ENCODE data around the gene RWDD4. TPM values are rescaled to one million over a fixed set of nuclear protein-coding genes. Genes with fewer than 3 reads are reported as not detected.
"Not testable (repeated sequence)": the region's sequence is repeated elsewhere in the genome, so short reads cannot be mapped to it uniquely, and the experiment has no call there.

Gene RWDD4
- total RNA-seq, 1 donor from 2014 or later, result 50.6 TPM

DNA sequence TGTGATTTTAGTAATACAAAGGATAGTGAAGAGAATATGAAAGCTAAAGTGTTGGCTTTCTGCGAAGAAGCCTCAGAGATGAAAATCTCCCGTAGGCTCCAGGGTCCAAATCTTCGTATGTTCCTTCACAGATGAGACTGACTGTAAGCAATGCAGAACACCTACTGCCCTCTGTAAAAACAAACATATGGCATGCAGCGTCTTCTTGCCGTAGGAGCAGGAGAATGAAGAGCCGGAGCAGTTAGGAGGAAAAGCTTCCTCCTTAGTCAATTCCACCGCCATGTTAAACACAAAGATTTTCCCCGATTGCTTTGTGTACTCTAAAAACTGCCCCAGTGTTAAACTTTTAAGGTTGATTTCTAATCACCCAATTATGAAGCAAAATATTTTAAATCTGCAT lies 22.5 kb downstream of the RWDD4 start:
- no peak for DNase-seq (ENCODE audit: low read depth)

DNA sequence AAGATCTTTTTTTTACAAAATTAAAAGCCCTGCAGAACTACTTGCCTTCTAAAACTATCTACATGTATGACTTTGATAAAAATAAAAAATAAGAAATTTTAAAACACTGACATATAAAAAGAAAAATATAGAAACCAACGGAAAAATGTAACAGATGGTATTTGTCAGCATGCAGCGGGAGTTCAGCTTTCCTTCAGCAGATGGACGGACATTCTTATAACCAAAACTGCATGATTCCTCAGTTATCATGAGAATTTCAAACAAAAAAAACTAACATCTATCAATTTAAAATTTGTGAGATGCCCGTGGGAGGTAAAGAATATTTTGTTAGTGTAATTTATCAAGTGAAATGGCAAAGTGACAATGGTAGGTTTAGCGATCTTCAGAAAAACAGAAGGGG lies 23.2 kb downstream of the RWDD4 start:
- DNase-seq (ENCODE audit: low read depth), result no peak

DNA sequence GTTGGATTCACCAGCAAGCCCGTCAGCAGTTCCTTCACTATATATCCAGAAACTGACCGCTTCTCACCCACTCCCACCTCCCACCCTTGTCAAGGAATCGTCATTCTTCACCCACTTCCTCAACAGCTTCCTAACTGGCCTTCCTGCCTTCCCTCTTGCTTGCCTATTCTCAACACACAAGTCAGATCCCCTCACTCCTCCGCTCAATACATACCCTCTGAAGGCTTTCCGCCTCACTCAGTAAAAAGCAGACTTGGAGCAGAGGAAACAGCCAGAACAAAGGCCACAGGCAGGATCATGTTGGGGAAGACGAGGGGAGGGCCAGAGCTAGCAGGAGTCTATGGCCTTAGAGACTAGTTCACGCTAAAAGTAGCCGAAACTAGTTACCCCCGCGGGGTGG lies 23.7 kb downstream of the RWDD4 start:
- DNase-seq (ENCODE audit: low read depth), result no peak

DNA sequence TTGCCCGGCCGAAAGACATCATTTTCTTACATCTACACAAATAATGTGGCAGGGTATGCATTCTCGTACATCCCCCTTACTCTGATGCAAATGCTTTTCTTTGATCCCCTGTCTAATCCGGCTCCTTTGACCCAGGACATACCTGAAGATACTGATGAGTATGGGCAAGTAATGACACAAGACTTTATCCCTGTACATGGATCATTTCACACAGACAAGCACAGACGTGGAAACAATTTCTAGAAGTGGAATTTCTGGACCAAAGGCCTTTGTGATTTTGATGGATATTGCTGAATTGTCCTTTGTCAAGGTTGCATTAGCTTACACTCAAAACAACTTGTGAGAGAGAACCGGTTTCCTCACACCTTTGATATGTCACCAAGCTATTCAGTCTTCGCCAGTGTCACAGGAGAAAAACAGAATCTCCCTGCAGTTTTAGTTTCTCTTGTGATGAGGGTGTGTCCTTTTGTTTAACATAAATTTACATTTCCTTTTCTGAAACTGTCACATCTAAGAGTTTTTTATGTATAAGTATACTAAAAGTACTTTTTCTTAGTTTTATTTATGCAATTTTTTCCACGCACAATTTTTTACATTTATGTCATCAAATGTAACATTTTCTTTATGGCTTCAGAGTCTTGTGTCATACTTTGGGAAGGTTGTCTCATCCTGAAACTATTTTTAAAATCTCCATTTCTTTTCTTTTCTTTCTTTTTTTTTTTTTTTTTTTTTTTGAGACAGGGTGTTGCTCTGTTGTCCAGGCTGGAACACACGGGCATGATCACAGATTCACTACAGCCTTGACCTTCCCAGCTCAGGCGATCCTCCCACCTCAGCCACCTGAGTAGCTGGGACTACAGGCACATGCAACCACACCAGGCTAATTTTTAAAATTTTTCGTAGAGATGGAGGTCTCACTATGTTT lies 25.2 kb downstream of the RWDD4 start:
- DNase-seq (ENCODE audit: low read depth), result no peak

DNA sequence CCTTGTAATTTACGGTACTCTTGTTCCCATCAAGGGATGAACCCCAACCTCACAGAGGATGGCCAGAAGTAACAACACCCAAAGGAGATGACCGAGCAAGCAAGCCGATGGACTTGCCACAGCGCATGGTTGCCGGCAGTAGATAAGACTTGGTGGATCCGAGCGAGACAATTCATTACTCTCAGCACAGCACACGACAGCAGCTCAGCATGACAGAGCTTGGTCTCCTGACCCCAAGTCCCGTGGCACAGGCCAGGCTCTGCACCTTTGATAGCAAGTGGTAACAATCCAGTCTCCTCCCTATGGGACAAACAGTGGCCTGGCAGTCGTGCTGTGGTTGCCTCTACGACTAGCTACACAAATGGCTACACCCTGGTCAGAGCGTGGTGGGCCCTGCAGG lies 26.3 kb downstream of the RWDD4 start:
- no peak for DNase-seq (ENCODE audit: low read depth)

DNA sequence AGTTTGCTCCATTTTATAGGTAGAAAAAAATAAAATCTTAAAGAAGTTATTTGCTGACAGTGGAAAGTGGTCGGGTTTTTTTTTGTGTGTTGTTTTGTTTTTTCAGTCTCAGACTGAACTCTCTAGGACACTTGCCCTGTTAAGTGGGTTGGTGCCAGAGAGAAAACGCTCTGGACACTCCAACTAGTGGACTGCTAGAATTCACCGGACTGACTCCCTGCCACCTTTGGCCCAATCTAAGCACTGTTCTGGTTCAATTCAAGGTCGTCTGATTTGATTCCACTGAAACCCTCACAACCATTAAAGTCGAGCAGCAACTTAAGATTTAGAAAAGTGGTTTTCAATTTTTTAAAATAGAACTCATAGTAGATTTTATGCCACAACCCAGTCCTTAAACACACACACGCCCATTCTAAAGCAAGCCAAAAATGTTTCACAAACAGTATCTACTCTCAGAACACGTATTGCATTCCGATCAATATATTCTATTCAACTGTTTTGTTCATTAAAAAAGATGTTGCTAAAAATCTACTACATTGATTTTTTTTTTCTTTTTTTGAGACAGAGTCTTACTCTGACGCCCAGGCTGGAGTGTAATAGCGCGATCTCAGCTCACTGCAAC lies 27.3 kb downstream of the RWDD4 start:
- DNase-seq (ENCODE audit: low read depth), result no peak

DNA sequence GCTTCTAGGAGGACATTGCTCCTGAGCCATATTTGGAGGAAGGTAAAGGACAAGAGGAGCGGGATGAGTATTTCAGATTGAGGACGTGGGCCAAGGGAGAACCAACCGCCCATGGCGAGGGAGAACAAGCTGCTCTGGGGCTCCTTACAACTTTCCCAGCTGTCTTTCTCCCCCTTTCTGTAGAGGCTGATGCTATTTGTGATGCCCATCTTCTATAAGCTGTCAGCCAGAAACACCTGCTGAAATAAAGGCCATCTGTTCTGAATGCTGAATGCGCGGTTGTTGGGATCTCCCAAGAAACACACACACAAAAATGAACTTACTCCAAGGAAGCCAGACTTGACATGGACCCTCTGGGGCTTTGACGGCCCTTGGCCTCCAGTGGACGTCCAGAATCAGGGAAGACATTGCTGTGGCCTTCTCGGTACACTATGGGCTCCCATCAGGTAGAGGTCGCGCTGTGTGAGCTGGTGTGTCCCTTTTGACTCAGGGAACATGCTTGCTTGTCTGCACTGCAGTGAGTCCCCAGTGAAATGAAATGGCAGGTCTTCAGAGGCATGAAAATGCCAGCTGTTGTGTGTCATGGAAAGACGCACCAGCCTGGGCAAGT lies 30.9 kb downstream of the RWDD4 start:
- DNase-seq (ENCODE audit: low read depth), result no peak

DNA sequence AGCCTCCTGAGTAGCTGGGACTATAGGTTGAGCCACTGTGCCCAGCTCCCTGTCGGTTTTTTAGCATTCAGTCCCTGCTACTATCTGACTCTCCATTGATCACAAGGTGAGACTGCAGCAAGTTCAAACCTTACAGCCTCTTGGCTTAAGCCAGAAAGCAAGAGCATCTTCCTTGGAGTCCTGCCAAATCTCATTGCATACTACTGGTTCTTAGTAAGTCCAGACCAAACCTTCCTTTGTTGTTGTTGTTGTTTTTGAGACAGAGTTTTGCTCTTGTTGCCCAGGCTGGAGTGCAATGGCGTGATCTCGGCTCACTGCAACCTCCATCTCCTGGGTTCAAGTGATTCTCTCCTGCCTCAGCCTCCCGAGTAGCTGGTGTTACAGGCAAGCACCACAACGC lies 31.7 kb downstream of the RWDD4 start:
- DNase-seq (ENCODE audit: low read depth), result not testable (repeated sequence)

DNA sequence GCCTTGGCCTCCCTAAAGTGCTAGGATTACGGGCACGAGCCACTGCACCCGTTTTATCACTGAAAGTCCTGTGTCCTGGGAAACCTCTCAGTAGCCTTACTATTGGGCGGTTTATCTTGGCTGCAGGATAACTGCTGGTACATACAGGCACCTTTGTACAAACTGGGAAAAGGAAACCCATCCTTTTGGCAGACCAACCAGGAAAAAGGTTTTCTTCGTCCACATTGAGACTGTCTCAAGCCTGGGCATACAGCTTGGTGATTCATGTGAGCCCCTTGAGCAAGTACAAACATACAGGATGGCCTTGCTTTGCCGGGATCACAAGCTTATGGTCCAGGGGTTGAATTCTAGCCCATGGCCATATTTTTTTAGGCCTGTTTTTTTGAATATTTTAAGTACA lies 32.8 kb downstream of the RWDD4 start:
- no peak for DNase-seq (ENCODE audit: low read depth)

DNA sequence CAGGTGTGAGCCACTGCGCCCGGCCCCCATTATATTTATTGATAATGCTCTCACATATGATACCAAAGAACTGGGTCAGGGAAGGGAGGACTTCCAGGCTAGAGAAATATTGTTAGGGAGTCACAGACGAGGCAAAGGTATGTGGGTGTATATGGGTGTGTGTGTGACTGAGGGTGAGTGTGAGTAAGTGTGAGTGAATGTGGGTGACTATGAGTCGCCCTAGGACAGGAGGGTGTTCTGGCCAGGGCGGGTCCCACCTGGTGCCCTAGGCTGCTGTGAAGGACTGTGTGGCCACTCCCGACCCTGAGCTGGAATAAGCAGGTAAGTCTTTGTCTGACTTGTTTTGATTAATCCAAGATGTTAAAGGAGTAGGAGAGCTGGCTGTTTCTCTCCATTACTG lies 34.4 kb downstream of the RWDD4 start:
- no peak for DNase-seq (ENCODE audit: low read depth)

DNA sequence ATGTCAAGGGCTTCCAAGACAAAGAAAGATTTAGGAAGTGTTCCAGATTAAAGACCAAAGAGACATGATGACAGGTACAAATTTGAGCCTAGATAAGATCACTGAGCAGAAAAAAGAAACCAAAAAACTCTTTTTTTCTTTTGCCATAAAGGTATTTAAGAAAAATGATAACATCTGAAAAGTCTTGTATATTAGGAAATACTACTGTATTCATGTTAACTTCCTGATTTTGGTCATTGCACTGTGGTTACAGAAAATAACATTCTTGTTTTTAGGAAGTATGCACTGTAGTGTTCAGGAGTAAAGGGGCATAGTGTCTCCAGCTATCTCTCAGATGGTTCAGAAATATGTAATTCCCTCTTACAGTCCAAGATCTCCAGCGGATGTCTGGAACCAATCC lies 37.1 kb downstream of the RWDD4 start:
- no peak for DNase-seq (ENCODE audit: low read depth)

DNA sequence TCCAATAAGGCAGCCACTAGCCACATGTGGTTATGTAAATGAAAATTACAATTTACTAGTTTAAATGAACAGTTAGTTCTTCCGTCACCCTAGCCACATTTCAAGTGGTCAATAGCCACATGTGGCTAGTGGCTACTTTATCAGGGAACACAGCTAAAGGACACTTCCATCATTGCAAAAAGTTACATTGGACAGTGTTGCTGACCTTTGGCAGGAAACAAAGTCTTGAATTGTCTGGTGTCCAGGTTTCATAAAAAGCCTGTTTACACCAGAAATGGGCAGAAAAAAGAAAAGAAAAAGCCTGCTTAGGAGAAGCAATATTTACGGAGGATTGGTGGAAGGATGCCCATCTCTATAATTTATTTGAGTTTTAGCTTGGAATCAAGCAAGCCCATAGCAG lies 38.6 kb downstream of the RWDD4 start:
- DNase-seq (ENCODE audit: low read depth), result no peak

DNA sequence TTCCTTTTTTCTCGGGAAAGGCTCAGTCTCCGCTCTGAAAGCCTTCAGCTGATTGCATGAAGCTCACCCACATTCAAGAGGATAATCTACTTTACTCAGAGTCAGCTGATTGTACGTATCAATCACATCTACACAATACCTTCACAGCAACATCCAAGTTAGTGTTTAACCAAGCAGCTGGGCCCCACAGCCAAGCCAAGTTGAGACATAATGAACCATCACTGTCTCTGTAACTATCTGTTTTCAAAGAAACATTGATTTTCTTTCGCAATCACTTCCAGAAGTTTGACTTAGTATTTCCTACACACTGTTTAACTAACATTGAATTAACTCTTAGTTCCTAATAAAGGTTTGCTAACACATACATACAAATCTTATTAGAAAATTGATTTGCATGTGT lies 40.3 kb downstream of the RWDD4 start:
- peak; percentile 15 for DNase-seq (ENCODE audit: low read depth)

DNA sequence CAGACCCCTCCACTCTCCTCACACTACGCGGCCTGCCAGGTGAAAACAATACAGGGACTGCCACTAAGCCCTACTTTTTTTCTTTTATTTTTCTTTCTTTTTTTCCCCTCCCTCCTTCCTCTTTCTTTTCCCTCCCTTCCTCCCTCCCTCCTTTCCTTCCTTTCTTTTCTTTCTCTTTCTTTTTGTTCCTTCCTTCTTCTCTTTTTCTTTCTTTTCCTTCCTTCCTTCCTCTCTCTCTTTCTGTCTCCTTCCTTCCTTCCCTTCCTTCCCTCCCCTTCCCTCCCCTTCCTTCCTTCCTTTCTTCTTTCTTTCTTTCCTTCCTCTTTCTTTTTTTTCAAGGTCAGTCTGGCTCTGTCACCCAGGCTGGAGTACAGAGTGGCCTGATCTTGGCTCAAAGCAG lies 41.9 kb downstream of the RWDD4 start:
- no peak for DNase-seq (ENCODE audit: low read depth)

DNA sequence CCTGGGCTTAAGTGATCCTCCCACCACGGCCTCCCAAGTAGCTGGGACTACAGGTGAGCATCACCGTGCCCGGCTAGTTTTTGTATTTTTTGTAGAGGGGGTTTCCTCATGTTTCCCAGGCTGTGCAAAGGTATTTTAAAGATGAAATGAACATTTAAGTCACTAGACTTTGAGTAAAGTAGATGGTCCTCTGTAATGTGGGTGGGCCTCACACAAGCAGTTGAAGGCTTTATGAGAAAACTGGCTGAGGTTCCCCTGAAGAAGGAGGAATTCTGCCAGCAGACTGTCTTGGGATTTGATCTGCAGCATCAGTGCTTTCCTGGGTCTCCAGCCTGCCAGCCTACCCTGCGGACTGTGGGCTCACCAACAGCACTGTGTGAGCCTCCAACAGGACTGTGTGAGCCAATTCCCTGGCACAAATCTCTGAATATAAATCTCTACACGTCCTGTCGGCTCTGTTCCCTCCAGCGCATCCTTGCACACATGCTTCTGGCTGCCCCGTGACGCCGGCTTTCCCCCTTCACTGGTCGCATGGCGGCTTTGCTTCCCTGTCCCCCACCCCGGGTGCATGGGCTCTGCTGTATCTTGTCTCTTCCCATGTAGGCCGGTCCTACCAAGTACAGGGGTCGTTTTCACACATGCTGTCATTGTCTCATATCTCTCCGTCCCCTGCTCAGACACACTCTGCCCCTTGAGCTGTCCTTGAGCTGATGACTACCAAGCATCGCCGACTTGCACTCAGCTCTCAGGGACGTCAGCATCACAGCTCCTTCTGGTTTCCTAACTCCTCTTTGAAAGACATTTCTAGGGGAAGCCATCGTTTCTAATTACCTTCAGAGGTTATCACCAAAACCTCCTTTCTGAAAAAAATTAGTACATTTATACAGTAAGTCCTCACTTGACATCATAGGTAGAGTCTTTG lies 46.4 kb downstream of the RWDD4 start:
- DNase-seq (ENCODE audit: low read depth), result no peak

DNA sequence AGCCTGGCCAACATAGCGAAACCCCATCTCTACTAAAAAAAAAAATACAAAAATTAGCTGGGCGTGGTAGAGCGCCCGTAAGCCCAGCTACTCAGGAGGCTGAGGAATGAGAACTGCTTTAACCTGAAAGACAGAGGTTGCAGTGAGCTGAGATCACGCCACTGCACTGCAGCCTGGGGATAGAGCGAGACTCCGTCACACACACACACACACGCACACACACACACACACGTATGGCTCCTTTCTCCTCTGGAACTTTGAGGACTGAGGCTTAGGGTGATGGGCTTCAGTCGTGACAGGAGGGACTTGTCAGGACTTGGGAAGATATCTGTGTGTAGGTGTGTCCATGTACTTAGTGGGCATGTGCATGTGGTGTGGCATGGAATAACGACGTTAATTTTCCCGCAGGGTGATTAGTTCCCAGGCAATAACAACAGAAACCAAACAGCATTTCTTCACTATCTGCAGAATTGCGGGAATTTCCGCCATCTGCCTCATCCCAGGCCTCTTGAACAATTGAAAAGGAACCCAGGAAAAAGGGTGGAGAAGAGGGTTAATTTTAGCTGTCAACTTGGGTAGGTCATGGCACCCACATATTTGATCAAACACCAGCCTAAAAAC lies 47.7 kb downstream of the RWDD4 start:
- DNase-seq (ENCODE audit: low read depth), result no peak

DNA sequence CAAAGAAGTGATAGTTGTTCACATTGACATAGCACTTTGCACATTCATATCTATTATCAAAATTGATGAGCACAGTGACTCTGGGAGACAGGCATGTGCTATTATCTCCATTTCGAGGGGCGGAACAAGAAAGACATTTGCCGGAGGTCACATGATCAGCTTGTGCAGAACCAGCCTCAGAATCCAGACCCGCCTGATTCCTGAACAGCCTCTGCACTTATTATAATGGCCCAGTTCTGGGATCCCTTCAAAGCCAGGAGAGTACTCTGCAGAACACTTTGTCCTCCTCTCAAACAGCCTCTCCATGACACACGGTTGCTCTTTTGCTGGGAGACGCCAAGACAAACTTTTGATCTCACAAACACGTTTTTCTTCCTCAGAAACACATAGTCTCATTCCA lies 48.4 kb downstream of the RWDD4 start:
- no peak for DNase-seq (ENCODE audit: low read depth)

DNA sequence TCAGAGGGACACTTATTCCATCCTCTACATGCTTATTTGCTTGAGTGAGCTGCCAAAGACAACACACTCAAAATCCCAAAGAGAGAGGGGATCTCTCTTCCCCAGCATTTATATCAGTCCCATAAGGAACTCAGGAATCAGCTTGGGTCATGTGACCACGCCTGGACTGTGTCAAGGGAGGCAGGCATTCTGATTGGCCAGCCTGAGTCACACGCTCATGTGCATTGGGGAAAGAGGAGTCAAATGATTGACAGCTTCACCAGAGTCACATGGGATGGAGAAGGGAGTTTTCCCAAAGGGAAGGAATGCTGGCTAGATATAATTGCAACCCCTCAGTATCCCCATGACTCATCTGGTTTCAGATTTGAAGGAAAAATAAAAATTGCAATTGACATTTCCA lies 49.0 kb downstream of the RWDD4 start:
- no peak for DNase-seq (ENCODE audit: low read depth)

DNA sequence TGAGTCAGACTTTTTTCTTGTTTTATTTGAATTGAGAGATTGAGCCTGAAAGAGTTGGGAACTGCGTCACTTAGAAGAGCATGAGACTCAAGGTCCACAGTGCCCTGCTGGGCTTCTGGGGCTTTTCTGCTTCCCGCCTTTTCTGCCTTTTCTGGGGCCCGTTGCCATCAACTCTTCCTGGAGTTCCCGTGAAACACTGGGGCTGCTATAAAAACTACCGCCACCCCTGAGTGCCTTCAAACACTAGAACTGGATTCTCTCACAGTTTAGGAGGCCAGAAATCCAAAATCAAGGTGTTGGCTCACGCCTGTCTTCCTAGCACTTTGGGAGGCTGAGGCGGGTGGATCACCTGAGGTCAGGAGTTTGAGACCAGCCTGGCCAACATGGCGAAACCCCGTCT lies 49.8 kb downstream of the RWDD4 start:
- no peak for DNase-seq (ENCODE audit: low read depth)

DNA sequence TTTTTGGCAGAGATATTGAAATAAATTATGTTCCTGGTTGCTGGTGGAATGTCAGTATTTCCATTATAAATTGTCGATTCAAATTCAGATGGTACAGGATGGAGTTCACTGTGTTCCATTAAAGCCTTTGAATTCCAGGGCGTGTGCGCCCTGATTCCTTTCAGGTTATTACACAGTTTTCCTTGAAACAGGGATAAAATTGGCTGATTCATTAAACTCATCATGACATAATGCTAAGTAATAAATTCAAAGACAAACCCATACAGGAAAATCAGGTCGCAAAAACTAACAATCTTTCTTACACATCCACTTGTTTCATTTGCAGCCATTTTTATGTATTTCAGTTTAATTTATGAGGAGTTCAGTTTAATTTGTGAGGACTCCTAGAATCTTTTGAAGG lies 51.1 kb downstream of the RWDD4 start:
- no peak for DNase-seq (ENCODE audit: low read depth)

DNA sequence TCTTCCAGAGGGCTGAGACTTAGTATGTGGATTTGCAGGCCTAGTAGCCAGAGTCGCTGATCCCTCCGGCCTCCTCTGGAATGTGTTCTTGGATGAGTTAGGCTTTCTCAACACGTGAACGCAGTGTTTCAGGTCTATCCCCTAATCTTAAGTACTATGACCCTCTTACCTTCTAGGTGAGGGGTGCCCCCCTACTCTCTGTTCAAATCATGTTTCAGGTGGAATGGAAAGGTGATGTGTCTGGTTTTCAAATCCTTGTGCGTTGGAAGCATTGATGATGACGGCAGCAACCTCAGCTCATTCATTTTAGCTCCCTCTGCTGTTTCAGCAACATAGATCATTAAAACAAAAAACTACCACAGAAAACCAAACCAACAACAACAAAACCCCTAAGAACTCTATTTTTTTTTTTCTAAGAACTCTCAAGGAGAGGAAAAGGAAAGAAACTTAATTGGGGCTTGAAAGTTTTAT lies 56.4 kb downstream of the RWDD4 start:
- DNase-seq (ENCODE audit: low read depth), result peak; percentile 17

Measured in myocyte (in vitro differentiated cells).